KBM-7 (cell line): ENCODE results near the gene CDYL.

Experiments
- DNase-seq: peaks from one replicate; pipeline ENCODE4 v3.0.0-alpha.2; 2015
- in situ Hi-C: fragments of 300-500 bp; cut with MboI; formaldehyde crosslinking; loops from 2 replicates; pipeline ENCODE4 v1.14.3; 2020; ENCODE audit warnings: low sequenced_read_pairs, low pct_unique_long_range_greater_than_20kb, mixed read lengths

Gene CDYL

GRCh38 chr6:4967301-4968030, 191.3 kb downstream of the CDYL start:
- no peak for DNase-seq
- in situ Hi-C loops = no loop called here

GRCh38 chr6:4969609-4970285, 193.5 kb downstream of the CDYL start:
- no peak for DNase-seq
- in situ Hi-C loops = no loop called here

GRCh38 chr6:4970739-4971395, 194.7 kb downstream of the CDYL start:
- in situ Hi-C loops = no loop called here

DNA sequence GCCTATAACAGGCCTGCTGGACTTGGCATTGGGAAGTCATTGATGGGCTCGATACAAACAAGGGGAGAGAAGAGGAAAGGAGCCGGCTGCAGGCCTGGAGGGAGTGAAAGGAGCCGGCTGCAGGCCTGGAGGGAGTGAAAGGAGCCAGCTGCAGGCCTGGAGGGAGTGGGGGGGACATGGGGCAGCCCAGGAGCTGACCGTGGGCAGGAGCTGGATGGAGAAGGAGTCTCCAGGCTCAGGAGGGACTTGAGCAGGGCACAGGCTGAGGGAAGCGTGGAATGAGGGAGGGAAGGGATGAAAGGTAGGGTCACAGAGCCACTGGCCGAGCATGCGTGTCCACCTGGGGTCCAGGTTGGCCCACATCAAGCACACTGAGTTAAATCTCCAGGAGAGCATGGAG, 195.6 kb downstream of the CDYL start:
- in situ Hi-C loops = no loop called here
- no peak for DNase-seq

More at GRCh38 chr6:4970739-4971395, 194.7 kb downstream of the CDYL start:
- DNase-seq = no peak

- in situ Hi-C loops = no loop called here
- DNase-seq = no peak
Measured at GRCh38 chr6:4972438-4972837, 196.2 kb downstream of the CDYL start.

DNA sequence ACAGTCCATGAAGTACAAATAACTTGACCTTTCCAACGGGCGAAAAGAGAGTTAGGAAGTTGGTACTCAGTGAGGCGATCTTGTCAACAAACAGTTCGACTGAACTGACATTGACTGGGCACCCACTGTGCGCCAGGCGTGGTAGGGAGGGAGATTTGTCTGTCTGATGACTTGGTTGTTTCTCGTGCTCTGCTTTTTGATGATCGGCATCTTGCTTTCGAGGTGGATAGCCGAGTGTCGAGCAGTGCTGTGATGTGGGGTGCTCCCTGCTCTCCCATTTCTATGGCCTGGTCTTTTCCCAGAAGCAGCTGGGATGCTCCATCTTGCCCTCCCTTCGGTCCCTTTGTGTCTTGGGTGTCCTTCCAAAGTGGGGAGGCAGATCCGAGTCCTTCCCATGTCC, 197.2 kb downstream of the CDYL start:
- in situ Hi-C loops = no loop called here
- DNase-seq = no peak

DNA sequence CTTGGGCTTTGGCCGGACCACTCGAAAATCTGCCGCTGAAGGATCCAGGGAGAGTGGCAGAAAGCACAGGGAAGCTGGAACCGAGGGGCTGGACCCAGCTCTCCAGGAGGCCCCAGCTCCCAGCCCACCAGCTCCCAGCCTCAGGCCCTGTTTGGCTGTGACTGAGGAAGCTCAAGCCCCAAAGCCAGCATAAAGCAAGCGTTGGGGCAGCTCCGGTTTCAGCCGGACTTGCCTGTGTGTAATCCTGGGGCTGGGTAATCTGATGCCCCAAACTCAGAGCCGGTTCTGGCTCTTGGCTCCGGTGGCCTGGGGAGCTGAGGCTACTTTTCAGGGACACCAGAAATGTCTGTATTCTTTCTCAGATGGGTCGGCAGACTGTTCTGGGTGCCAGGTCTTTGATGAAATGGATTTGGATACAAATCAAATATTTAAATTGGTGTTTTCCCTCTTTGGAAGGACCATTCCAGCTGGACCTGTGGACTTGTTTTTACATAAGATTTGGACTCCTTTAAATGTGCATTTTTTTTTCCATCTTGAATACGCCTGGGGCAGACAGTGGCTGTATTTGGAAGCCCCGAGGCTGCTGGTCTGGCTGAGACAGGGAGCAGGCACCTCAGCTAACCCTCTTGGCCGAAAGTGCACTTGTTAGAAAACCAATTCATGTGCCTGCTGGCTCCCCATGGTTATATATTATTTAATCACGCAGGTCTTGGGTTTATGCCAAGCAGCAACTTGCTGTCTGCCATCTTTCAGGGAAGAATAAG, 198.0 kb downstream of the CDYL start:
- DNase-seq = no peak
- in situ Hi-C loops = no loop called here

GRCh38 chr6:4974962-4975361, 198.8 kb downstream of the CDYL start:
- in situ Hi-C loops = no loop called here
- no peak for DNase-seq

DNA sequence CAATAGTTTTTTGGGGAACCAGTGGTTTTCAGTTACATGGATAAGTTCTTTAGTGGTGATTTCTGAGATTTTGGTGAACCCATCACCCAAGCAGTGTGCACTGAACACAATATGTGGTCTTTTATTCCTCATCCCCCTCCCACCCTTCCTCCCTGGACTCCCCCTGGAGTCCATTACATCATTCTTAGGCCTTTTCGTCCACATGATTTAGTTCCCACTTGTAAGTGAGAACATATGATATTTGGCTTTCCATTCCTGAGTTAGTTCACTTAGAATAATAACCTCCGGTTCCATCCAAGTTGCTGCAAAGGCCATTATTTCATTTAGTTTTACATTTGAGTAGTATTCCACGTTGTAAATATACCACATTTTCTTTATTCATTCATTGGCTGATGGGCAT, 199.3 kb downstream of the CDYL start:
- in situ Hi-C loops = no loop called here

GRCh38 chr6:4977468-4977867, 201.3 kb downstream of the CDYL start:
- DNase-seq = peak; percentile 59
- in situ Hi-C loops = no loop called here

More for the DNA sequence above, 199.3 kb downstream of the CDYL start:
- no peak for DNase-seq

DNA sequence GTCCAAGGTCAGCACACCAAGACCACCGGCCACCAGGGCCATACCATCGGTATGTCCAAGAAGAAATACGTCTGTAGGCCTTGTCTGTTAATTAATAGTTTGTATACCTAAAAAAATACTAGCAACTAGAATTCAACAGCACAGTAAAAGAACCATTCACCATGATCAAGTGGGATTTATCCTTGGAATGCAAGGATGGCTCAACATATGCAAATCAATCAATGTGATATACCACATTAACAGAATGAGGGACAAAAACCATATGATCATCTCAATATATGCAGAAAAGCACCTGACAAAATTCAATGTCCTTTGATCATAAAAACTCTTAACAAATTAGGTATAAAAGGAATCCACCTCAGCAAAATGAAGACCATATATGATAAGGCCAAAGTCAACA, 203.2 kb downstream of the CDYL start:
- DNase-seq = no peak
- in situ Hi-C loops = no loop called here

DNA sequence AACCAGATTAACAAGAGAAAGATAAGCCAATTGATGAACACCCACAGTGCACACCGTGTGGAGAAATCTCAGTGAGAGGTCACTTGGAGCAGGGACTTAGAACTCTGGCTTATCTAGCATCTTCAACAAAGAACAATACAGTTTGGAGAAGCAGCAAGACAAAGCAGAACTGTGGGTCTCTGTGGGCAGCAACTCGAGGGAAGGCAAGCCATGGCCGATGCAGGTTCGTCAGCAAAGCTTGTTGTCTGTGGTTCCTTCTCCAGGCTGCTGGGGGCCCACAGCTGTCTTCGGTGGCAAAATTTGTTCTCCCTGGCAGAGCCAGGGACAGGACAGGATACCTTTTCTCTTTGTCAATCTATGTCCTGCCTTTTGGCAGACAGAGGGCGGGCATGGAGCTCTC, 205.6 kb downstream of the CDYL start:
- in situ Hi-C loops = no loop called here
- peak; percentile 41 for DNase-seq

- no peak for DNase-seq
- in situ Hi-C loops = no loop called here
Measured at GRCh38 chr6:4983322-4983721, 207.1 kb downstream of the CDYL start.

DNA sequence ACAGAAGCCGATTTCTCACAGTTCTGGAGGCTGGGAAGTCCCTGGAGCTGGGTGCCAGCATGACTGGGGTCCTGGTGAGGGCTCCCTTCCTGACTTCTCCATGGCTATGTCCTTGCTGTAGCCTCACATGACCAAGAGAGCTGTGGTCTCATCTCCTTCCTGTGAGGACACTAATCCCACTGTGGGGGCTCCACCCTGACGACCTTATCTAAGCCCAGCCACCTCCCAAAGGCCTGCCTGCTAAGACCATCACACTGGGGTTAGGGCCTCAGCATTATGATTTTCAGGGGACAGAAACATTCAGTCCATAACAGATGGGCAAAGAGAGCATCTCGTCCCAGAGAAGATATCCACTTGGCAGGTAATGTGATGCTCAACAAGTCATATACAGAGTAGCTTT, 210.8 kb downstream of the CDYL start:
- DNase-seq = no peak
- in situ Hi-C loops = no loop called here

DNA sequence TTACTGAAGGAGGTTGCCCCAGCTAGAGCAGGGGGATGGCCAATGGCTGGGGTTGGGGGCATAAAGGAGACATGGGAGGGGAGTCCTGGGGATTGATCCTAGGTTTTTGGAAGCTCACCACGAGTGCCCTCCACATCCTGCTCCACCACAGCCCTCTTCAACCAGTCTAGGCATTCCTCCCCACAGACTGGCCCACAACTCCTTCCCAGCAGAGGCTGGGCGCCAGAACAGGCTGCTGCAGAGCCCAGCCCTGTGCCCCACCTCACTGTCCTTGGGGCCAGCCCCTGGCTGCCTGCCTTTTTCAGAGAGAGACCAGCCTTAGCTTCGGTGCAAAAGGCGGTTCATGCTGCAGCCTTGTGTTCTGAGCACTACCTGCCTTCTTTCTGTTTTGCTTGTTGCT, 211.2 kb downstream of the CDYL start:
- in situ Hi-C loops = no loop called here

DNA sequence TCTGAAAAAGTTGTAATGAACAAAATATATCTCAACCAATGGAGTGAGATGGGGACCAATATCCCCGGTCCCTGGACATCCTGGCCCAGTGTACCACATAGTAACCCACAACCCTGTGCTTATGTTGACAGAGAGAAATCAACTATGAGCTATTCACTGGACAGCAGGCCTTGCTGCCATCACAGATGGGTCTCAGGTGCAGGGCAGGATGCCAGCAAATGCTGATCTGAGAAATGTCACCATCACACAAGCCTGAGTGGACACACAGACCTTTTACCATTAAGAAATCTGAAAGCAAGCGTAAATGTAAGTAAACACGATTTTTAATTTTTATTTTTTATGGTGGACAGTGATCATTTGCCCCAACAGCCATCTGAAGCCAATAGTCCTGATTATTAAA, 218.5 kb downstream of the CDYL start:
- DNase-seq = no peak
- in situ Hi-C loops = no loop called here

More for the DNA sequence above, 211.2 kb downstream of the CDYL start:
- DNase-seq = no peak

GRCh38 chr6:4997862-4998261, 221.7 kb downstream of the CDYL start:
- DNase-seq = no peak
- in situ Hi-C loops = no loop called here

- in situ Hi-C loops = no loop called here
- DNase-seq = no peak
Measured at GRCh38 chr6:4999586-4999985, 223.4 kb downstream of the CDYL start.

- in situ Hi-C loops = no loop called here
- DNase-seq = peak; percentile 99
Measured at GRCh38 chr6:5003604-5004372, 227.6 kb downstream of the CDYL start, which contains the start of gene RPP40. Gene RPP40 (minus strand): TSS chr6:5004037. CDS start chr6:5004002, 35 bp downstream.
